SJSA1 (cell line): ENCODE data around the gene MT1E. TPM values are rescaled to one million over a fixed set of nuclear protein-coding genes. Genes with fewer than 3 reads are reported as not detected.
"Not testable (repeated sequence)": the region's sequence is repeated elsewhere in the genome, so short reads cannot be mapped to it uniquely, and the experiment has no call there.

ENCODE experiments used
- DNase-seq, 2 experiments: peaks; one replicate each; pipeline ENCODE4 v3.0.0-alpha.2; 2015 to 2020; ENCODE audit warnings: low spot score in 2 of 2, low read depth in 1 of 2
- H3K27ac ChIP-seq: fragments of 250-450 bp; sonication (Bioruptor Pico); 2 replicates; pipeline ENCODE4 v1.5.1; 2020; ENCODE audit warnings: mild to moderate bottlenecking, moderate library complexity
- H3K27me3 ChIP-seq: fragments of 250-450 bp; sonication (Bioruptor Pico); replicated peaks from 2 replicates; pipeline ENCODE4 v1.5.1; 2020; ENCODE audit warnings: mild to moderate bottlenecking, moderate library complexity
- H3K36me3 ChIP-seq: fragments of 250-450 bp; sonication (Bioruptor Pico); 2 replicates; pipeline ENCODE4 v1.5.1; 2020; ENCODE audit warnings: mild to moderate bottlenecking
- H3K4me1 ChIP-seq: fragments of 250-450 bp; sonication (Bioruptor Pico); replicated peaks from 2 replicates; pipeline ENCODE4 v1.6.1; 2021; ENCODE audit warnings: mild to moderate bottlenecking
- H3K4me3 ChIP-seq: fragments of 250-450 bp; sonication (Bioruptor Pico); 2 replicates; pipeline ENCODE4 v1.5.1; 2020; ENCODE audit warnings: mild to moderate bottlenecking
- H3K9me3 ChIP-seq: fragments of 250-450 bp; sonication (Bioruptor Pico); replicated peaks from 2 replicates; pipeline ENCODE4 v1.5.1; 2020; ENCODE audit warnings: mild to moderate bottlenecking
- total RNA-seq: library from RNA; depleted of rRNA; stranded (reverse); fragments of >200 nt; shearing (Covaris generic); gene quantifications from 2 replicates; pipeline ENCODE4 v1.2.3, GENCODE V29; 2014

The MT1E gene
- total RNA-seq, 1 experiment from 2014 or later: 63.9 TPM

DNA sequence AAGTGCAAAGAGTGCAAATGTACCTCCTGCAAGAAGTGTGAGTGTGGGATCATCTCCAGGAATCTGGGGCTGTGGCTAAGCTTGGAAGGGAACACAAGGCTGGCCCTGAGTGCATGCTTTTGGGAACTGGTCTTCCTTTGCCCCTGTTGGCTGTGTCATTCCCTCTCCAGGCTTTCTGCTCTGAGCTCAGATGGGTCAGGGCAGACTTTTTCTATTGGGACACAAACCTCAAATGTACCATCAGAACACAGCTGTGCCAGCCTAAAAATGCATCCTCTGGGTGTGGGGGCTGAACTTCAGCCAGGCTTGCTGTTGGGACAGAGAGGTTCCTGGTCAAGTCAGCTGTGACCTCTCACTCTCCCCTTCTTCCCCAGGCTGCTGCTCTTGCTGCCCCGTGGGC lies 27.0 kb downstream of the MT1E start:
- Histone ChIP-seq H3K27me3 (peaks cover 12% of the 10 kb centered on the region), H3K9me3 (no peaks in the 10 kb centered on the region)

GRCh38 chr16:56653218-56653617 lies 27.6 kb downstream of the MT1E start:
- Histone ChIP-seq H3K27ac (no peak overlapping the region), H3K4me1 (no peaks in the 10 kb centered on the region), H3K27me3 (peaks cover 13% of the 10 kb centered on the region), H3K9me3 (no peaks in the 10 kb centered on the region), H3K36me3 (no peaks in the 10 kb centered on the region), H3K4me3 (no peak overlapping the region)
- DNase-seq: no peak

More for the DNA sequence above, 27.0 kb downstream of the MT1E start:
- H3K27ac ChIP-seq: no peak overlapping the region
- H3K36me3 ChIP-seq: no peaks in the 10 kb centered on the region
- no peak overlapping the region for H3K4me3 ChIP-seq
- no peaks in the 10 kb centered on the region for H3K4me1 ChIP-seq
- no peak for DNase-seq

- DNase-seq: no peak
- no peak within 1 kb of the TSS for H3K4me3 ChIP-seq
These were observed 32.2 kb downstream of the MT1E start, which contains the start of gene MT1F for GRCh38 chr16:56657555-56658326. MT1F (plus strand) TSS chr16:56657959; CDS start chr16:56658059, 100 bp downstream.

GRCh38 chr16:56658327-56658875 lies 32.8 kb downstream of the MT1E start:
- Histone ChIP-seq H3K4me1 (no peaks in the 10 kb centered on the region), H3K27me3 (peaks cover 28% of the 10 kb centered on the region), H3K4me3 (no peak overlapping the region), H3K9me3 (no peaks in the 10 kb centered on the region), H3K36me3 (no peaks in the 10 kb centered on the region), H3K27ac (no peak overlapping the region)
- no peak for DNase-seq

More at GRCh38 chr16:56657555-56658326, 32.2 kb downstream of the MT1E start, which contains the start of gene MT1F:
- H3K4me1 ChIP-seq: no peaks in the 10 kb centered on the region
- no peaks in the 10 kb centered on the region for H3K36me3 ChIP-seq
- H3K9me3 ChIP-seq: no peaks in the 10 kb centered on the region
- peaks cover 22% of the 10 kb centered on the region for H3K27me3 ChIP-seq
- H3K27ac ChIP-seq: no peak within 1 kb of the TSS

GRCh38 chr16:56662357-56663354 lies 37.1 kb downstream of the MT1E start:
- no peaks in the 10 kb centered on the region for H3K4me1 ChIP-seq
- no peaks in the 10 kb centered on the region for H3K9me3 ChIP-seq
- H3K36me3 ChIP-seq: no peaks in the 10 kb centered on the region
- no peak for DNase-seq
- no peak overlapping the region for H3K4me3 ChIP-seq
- no peak overlapping the region for H3K27ac ChIP-seq
- H3K27me3 ChIP-seq: peaks cover 51% of the 10 kb centered on the region

- Histone ChIP-seq H3K4me3 (no peak overlapping the region), H3K36me3 (no peaks in the 10 kb centered on the region), H3K4me1 (no peaks in the 10 kb centered on the region), H3K27ac (no peak overlapping the region), H3K9me3 (no peaks in the 10 kb centered on the region), H3K27me3 (peaks cover 61% of the 10 kb centered on the region)
- DNase-seq: no peak
These were observed 38.9 kb downstream of the MT1E start for GRCh38 chr16:56664506-56664905.

GRCh38 chr16:56665286-56666261 lies 40.0 kb downstream of the MT1E start:
- H3K9me3 ChIP-seq, H3K27ac ChIP-seq, H3K4me1 ChIP-seq, H3K4me3 ChIP-seq, DNase-seq, H3K36me3 ChIP-seq: not testable (repeated sequence)
- peaks cover 68% of the 10 kb centered on the region for H3K27me3 ChIP-seq

GRCh38 chr16:56667581-56668571 lies 42.3 kb downstream of the MT1E start, which contains the start of gene MT1G:
MT1G (minus strand) TSS chr16:56668065; CDS start chr16:56667993, 72 bp downstream.
- Histone ChIP-seq H3K9me3 (no peaks in the 10 kb centered on the region), H3K4me3 (no peak within 1 kb of the TSS), H3K27me3 (peaks cover 63% of the 10 kb centered on the region), H3K27ac (no peak within 1 kb of the TSS), H3K36me3 (no peaks in the 10 kb centered on the region), H3K4me1 (no peaks in the 10 kb centered on the region)
- no peak for DNase-seq

DNA sequence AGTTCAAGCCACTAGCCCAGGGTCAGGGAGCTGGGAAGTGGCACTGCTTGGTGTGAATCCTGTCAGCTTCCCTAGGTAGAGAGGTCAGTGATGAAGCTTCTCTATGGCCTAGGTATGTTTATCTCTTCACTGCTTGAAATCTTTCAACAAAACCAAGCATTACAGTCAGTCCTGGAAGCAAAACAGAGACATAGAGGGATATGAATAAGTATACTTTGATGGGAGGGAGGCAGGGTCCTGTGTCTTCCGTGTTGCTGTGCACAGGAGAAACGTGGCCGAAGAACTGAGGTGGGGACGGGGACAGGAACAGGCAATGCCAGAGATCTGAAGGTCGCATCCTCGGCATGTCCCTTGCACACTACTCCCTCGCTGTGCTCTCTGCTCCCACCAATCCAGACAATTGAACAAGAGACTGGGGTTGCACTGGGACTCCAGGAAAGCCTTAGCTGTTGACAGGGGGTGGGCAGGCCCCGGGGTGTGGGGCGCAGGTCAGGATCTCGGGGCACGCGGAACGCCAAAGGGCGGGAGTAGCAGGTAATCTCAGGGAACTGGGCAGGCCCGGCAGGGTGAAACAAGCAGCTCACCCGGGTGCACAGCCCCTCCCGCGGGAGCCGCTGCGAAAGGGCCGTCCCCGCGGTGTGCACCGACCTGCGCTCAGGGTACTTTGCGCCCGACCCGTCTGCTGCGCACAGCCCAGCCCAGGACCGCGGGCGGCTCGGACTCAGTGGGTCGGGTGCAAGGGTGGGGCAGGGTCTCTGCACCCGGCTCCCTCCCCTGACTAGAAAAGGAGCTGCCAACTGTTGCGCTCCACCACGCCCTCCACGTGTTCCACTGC lies 43.6 kb downstream of the MT1E start, which contains the start of gene MT1H:
Gene MT1H (plus strand): TSS at position 810 of the 835 bp plus-strand sequence. CDS start 71 bp downstream, outside the sequence.
- Histone ChIP-seq H3K4me1 (no peaks in the 10 kb centered on the region), H3K27me3 (peaks cover 51% of the 10 kb centered on the region), H3K4me3 (no peak within 1 kb of the TSS), H3K9me3 (no peaks in the 10 kb centered on the region), H3K27ac (no peak within 1 kb of the TSS), H3K36me3 (no peaks in the 10 kb centered on the region)
- DNase-seq: no peak

DNA sequence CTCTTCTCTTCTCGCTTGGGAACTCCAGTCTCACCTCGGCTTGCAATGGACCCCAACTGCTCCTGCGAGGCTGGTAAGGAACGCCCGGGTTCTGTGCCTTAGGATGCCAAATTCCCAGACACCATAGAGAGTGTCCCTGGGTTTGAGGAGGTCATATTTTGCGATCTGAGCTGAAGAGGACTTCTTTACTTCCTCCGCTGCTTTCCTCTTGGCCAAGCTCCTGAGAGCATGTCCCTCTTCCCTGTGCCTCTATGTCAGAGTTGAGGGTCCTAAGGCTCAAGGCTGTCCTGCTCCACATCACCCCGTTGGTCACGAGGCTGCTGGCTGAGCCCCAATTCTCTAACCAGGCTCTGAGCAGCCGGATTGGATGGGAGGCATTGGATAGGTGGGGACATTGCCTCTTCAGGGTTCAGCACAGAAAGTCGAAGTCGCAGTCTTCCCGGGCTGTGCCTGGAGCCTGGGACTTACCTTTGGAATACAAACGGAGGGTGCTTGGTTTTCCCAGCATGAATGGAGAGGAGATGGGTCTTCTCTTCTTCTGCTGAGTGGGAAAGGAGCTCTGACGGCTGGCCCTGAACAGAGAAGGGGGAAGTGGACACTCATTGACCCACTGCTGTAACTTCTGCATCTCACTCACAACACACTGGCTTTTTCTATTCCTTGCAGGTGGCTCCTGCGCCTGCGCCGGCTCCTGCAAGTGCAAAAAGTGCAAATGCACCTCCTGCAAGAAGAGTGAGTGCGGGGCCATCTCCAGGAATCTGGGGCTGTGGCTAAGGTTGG lies 44.4 kb downstream of the MT1E start:
- Histone ChIP-seq H3K27ac (no peak overlapping the region), H3K36me3 (no peaks in the 10 kb centered on the region), H3K4me1 (no peaks in the 10 kb centered on the region), H3K9me3 (no peaks in the 10 kb centered on the region), H3K4me3 (no peak overlapping the region), H3K27me3 (peaks cover 46% of the 10 kb centered on the region)
- DNase-seq: no peak

GRCh38 chr16:56670620-56670934 lies 45.0 kb downstream of the MT1E start:
- no peaks in the 10 kb centered on the region for H3K36me3 ChIP-seq
- H3K4me1 ChIP-seq: no peaks in the 10 kb centered on the region
- no peak overlapping the region for H3K4me3 ChIP-seq
- H3K9me3 ChIP-seq: no peaks in the 10 kb centered on the region
- no peak for DNase-seq
- no peak overlapping the region for H3K27ac ChIP-seq
- peaks cover 41% of the 10 kb centered on the region for H3K27me3 ChIP-seq
